ENCODE data around the gene UBASH3B.
A peak's percentile ranks its signal among the peaks of the same experiment; 100 is the strongest.
"Not testable (repeated sequence)": the region's sequence is repeated elsewhere in the genome, so short reads cannot be mapped to it uniquely, and the experiment has no call there.

The UBASH3B gene

GRCh38 chr11:122813176-122813893 lies 157.8 kb downstream of the UBASH3B start:
- no peak for DNase-seq (ENCODE audit: low spot score)

GRCh38 chr11:122813894-122814270 lies 158.4 kb downstream of the UBASH3B start:
- no peak for DNase-seq (ENCODE audit: low spot score)

DNA sequence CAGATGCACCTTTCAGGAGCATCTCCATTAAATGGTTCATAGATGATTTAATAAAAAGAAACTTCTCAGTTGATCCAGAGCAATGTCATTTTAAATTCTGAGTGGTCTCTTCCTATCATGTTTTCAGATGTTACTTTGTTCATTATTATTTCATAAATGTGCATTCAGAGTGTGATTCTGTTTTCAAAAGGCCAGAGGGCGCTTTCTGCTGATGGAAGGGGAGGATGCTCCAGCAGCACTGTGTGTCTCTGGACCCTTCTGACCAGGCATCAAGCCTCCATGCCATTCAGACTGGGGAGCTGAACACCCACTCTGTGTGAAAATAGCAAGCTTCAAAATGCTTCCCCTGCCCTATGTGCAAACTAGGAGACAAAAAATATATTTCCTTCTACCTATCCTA lies 158.9 kb downstream of the UBASH3B start:
- no peak for DNase-seq (ENCODE audit: low spot score)

GRCh38 chr11:122815900-122816299 lies 160.4 kb downstream of the UBASH3B start:
- DNase-seq (ENCODE audit: low spot score), result no peak

DNA sequence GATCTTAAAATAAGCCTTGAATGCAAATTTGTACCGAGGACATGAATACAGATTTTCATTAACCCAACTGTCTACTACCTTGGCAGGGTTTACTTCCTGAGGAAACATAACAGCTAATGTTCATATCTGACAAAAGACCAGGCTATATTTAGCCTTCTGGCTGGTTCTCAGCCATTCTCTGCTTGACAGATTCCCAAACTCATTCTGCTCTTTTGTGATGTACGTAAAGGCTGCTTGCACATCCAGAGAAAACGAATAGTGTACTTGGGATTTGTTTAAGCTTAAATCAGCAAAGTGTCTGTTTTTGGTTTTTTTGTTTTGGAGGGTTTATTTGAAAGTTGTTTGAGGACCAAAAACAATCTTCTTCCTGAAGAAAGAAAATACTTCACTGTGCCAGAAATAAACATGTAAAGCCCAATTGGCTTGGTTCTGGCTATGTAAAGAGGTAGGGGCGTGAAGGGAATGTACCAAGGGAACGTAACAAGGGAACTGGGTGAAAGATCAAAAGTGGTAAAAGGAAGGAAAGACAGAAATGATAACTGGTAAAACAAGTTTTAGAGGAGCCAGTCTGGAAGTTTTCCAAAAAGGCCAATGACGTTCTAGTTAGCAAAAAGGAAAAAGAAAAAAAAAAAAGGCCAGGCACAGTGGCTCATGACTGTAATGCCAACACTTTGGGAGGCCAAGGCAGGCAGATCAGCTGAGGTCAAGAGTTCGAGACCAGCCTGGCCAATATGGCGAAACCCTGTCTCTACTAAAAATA lies 161.4 kb downstream of the UBASH3B start:
- no peak for DNase-seq (ENCODE audit: low spot score)

- no peak for DNase-seq (ENCODE audit: low spot score)
These were observed 164.6 kb downstream of the UBASH3B start for GRCh38 chr11:122820158-122820557.

GRCh38 chr11:122821169-122821568 lies 165.6 kb downstream of the UBASH3B start:
- no peak for DNase-seq (ENCODE audit: low spot score)

DNA sequence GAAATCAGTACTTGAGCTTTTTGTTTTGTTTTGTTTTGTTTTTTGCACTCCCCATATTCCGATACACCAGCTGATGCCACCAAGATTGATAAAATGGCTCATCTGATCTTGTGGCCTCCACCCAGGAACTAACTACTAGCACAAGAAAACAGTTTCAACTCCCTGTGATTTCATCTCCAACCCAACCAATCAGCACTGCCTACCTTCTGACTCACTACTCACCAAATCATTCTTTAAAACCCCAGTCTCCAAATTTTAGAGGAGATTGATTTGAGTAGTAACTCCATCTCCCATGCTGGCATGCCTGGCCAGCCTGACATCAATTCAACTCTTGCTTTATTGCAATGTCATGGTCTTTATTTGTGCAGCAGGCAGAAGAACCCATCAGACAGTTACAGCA lies 166.7 kb downstream of the UBASH3B start:
- DNase-seq (ENCODE audit: low spot score), result no peak

GRCh38 chr11:122823564-122823963 lies 168.0 kb downstream of the UBASH3B start:
- DNase-seq (ENCODE audit: low spot score), result no peak

DNA sequence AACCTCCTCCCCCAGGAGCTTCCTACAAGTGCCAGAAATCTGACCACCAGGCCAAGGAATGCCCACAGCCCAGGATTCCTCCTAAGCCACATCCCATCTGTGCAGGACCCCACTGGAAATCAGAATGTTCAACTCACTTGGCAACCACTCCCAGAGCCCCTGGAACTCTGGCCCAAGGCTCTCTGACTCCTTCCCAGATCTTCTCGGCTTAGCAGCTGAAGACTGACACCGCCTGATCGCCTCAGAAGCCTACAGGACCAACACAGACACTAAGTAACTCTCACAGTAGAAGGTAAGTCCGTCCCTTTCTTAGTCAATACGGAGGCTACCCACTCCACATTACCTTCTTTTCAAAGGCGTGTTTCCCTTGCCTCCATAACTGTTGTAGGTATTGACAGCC lies 173.8 kb downstream of the UBASH3B start:
- DNase-seq (ENCODE audit: low spot score), result not testable (repeated sequence)

DNA sequence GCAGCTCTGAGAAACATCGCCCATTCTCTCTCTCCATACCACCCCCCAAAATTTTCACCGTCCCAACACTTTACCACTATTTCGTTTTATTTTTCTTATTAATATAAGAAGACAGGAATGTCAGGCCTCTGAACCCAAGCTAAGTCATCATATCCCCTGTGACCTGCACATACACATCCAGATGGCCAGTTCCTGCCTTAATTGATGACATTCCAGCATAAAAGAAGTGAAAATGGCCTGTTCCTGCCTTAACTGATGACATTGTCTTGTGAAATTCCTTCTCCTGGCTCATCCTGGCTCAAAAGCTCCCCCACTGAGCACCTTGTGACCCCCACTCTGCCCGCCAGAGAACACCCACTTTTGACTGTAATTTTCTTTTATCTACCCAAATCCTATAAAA lies 176.8 kb downstream of the UBASH3B start:
- not testable (repeated sequence) for DNase-seq (ENCODE audit: low spot score)

DNA sequence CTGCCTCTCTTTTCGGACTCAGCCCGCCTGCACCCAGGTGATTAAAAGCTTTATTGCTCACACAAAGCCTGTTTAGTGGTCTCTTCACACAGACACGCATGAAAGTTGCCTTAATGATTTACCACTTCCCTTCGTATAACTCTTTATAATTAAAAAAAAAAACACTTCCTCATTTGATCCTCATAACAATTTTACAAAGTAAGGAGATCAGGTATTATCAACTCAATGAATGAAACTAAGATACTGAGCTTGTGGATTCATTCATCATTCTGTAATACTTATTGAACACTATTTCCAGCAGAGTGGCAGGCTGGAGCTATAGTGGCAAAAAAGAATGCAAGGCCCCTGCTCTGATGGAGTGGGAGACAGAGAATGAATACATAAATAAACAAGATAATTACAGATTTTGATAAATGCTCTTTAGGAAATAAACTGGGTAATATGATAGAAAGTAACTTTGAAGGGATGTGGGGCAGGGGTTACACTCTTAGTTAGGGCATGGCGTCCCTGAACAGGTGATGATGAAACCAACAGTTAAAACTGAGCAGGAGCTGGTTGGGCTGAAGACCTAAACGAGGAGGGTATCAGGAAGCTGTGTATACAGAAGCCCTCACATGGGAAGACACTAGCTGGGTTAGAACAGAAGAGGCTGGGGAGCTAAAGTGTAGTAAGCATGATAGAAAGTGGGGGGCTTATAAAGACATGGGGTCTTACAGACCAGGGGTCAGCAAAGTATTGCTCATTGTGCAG lies 177.4 kb downstream of the UBASH3B start:
- DNase-seq (ENCODE audit: low spot score), result no peak

GRCh38 chr11:122833846-122834464 lies 178.4 kb downstream of the UBASH3B start:
- DNase-seq (ENCODE audit: low spot score), result no peak

- DNase-seq (ENCODE audit: low spot score), result no peak
These were observed 181.4 kb downstream of the UBASH3B start for GRCh38 chr11:122836916-122837315.

GRCh38 chr11:122837528-122838346 lies 182.2 kb downstream of the UBASH3B start:
- DNase-seq (ENCODE audit: low spot score), result no peak

- no peak for DNase-seq (ENCODE audit: low spot score)
These were observed 188.0 kb downstream of the UBASH3B start for GRCh38 chr11:122843281-122844141.

GRCh38 chr11:122847466-122847865 lies 191.9 kb downstream of the UBASH3B start:
- DNase-seq (ENCODE audit: low spot score), result no peak

DNA sequence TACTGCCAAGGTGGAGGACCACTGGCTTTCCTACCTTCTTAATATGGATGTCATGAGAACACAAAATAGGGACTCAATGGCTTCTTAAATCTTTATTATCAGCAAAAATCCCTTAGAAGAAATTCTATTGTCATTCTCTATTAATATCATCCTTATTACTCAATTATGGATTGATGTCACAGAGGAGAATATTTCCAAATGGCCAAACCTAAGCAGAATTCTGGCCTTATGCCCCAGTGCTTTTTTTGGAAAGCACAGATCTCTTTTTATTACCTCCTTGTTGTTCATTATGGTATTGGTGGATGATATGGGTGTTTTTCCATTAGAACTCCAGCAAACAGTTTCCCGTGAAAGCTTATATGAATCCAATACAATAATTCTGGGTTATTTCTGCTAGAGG lies 192.7 kb downstream of the UBASH3B start:
- no peak for DNase-seq (ENCODE audit: low spot score)

DNA sequence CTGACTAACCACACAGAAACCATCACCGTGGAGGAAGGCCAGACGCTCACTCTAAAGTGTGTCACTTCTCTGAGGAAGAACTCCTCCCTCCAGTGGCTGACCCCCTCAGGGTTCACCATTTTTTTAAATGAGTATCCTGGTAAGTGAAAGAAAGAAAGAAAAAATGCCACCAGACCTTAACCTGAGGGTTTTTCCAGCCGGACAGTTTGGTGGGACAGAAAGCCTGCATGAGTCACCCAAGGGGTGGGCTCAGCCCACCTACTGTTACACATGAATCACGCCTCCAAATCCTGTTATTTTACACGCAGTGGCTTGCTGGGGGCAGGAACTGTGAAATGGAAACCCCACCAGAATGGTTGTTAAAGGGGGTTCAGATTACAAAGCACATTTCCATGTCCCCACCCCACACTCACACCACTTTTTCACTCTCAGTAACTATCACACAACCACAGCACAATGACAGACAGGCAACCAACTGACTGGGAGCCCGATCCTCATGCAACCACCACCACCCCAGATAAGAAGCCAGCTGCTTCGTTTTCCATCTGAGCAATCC lies 194.6 kb downstream of the UBASH3B start:
- peak; percentile 18 for DNase-seq (ENCODE audit: low spot score)

GRCh38 chr11:122851366-122851966 lies 195.9 kb downstream of the UBASH3B start:
- no peak for DNase-seq (ENCODE audit: low spot score)
